HL-60 (cell line): ENCODE measurements around the gene MRPS2.

Experiments
- GABPA ChIP-seq: IDR thresholded peaks from 2 replicates; pipeline ENCODE4 v1.6.1; 2012; ENCODE audit warnings: low read depth
- POLR2AphosphoS5 ChIP-seq: IDR thresholded peaks from 2 replicates; pipeline ENCODE4 v1.6.1; 2012; ENCODE audit warnings: low read depth
- TF ChIP-seq, protein P1 (sequence below): IDR thresholded peaks from one replicate; pipeline ENCODE4 v1.5.1; 2011; ENCODE audit warnings: low read length, control low read depth, inconsistent platforms; ENCODE audit not compliant: insufficient read depth
- TF ChIP-seq, protein P2 (sequence below): IDR thresholded peaks from 2 replicates; pipeline ENCODE4 v1.6.1; 2012; ENCODE audit warnings: low read depth; ENCODE audit not compliant: insufficient replicate concordance

DNA sequence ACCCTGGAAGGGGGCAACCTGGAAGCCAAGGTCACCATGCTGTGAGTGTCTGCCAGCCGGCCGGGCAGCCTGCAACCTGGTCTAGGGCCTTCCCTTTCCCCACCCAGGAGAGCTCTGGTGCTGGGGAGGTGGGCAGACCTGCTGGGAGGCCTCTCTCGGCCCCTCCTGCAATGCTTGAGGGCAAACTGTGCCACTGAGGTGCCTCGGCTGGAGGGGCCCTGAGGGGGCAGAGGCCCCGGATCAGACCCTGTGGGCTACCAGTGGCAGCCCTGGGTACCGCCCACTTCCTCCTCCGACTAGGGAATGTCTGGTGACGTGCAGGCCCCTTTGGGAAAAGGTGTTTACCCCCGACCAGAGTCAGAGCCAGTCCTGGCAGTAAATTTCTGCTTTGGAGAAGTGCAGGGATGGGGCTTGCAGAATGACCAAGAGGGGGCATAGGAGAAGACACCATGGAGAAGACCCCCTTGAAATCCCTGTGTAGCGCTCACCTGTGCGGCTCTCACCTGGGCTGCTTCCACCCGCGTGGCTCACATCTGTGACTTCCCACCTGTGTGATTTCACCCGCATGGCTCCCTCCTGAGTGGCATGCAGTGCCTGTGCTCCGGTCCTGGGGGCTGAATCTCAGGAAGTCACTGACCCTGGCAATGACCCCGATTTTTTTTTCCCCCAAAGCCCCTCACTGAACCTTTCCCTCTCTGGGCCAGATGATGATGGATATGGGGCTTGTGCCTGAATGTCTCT lies 21.8 kb downstream of the MRPS2 start:
- TF ChIP-seq GABPA (no peak), POLR2AphosphoS5 (no peak)
- TF ChIP-seq, protein P1, sequence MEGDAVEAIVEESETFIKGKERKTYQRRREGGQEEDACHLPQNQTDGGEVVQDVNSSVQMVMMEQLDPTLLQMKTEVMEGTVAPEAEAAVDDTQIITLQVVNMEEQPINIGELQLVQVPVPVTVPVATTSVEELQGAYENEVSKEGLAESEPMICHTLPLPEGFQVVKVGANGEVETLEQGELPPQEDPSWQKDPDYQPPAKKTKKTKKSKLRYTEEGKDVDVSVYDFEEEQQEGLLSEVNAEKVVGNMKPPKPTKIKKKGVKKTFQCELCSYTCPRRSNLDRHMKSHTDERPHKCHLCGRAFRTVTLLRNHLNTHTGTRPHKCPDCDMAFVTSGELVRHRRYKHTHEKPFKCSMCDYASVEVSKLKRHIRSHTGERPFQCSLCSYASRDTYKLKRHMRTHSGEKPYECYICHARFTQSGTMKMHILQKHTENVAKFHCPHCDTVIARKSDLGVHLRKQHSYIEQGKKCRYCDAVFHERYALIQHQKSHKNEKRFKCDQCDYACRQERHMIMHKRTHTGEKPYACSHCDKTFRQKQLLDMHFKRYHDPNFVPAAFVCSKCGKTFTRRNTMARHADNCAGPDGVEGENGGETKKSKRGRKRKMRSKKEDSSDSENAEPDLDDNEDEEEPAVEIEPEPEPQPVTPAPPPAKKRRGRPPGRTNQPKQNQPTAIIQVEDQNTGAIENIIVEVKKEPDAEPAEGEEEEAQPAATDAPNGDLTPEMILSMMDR, result no peak
- TF ChIP-seq, protein P2, sequence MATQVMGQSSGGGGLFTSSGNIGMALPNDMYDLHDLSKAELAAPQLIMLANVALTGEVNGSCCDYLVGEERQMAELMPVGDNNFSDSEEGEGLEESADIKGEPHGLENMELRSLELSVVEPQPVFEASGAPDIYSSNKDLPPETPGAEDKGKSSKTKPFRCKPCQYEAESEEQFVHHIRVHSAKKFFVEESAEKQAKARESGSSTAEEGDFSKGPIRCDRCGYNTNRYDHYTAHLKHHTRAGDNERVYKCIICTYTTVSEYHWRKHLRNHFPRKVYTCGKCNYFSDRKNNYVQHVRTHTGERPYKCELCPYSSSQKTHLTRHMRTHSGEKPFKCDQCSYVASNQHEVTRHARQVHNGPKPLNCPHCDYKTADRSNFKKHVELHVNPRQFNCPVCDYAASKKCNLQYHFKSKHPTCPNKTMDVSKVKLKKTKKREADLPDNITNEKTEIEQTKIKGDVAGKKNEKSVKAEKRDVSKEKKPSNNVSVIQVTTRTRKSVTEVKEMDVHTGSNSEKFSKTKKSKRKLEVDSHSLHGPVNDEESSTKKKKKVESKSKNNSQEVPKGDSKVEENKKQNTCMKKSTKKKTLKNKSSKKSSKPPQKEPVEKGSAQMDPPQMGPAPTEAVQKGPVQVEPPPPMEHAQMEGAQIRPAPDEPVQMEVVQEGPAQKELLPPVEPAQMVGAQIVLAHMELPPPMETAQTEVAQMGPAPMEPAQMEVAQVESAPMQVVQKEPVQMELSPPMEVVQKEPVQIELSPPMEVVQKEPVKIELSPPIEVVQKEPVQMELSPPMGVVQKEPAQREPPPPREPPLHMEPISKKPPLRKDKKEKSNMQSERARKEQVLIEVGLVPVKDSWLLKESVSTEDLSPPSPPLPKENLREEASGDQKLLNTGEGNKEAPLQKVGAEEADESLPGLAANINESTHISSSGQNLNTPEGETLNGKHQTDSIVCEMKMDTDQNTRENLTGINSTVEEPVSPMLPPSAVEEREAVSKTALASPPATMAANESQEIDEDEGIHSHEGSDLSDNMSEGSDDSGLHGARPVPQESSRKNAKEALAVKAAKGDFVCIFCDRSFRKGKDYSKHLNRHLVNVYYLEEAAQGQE, result no peak
